Measurements from ENCODE around the gene PACSIN3. TPM values are rescaled to one million over a fixed set of nuclear protein-coding genes. Genes with fewer than 3 reads are reported as not detected.
"Not testable (repeated sequence)": the region's sequence is repeated elsewhere in the genome, so short reads cannot be mapped to it uniquely, and the experiment has no call there.

The PACSIN3 gene
- total RNA-seq, 1 experiment from 2014 or later: 63.1 TPM

GRCh38 chr11:47201015-47201414 lies 14.8 kb upstream of the PACSIN3 start:
- Histone ChIP-seq H4K20me1 (ENCODE audit: insufficient read depth) (no peaks in the 10 kb centered on the region), H3K9me3 (ENCODE audit: control insufficient read depth in 1 of 2, insufficient read depth in 1 of 2, low read depth in 1 of 2, low read length in 2 of 2) (no peaks in the 10 kb centered on the region), H3K27me3 (ENCODE audit: insufficient read depth, low read length) (no peaks in the 10 kb centered on the region), H3K4me2 (ENCODE audit: low read length) (no peak overlapping the region), H3K9ac (ENCODE audit: low read length) (no peak overlapping the region), H3K9me2 (ENCODE audit: insufficient read depth) (no peaks in the 10 kb centered on the region), H2AFZ (ENCODE audit: low read depth, low read length, poor library complexity, severe bottlenecking) (no peak overlapping the region), H3K79me2 (ENCODE audit: insufficient read depth, low read length) (no peaks in the 10 kb centered on the region), H3K36me3 (ENCODE audit: control insufficient read depth in 1 of 2, insufficient read depth in 2 of 2, low read length in 2 of 2) (no peaks in the 10 kb centered on the region), H3K27ac (ENCODE audit: low read depth, low read length) (no peak overlapping the region), H3K4me3 (replicated peaks in 1 of 2; ENCODE audit: low read depth in 1 of 2, low read length in 2 of 2) (no peak overlapping the region), H3K4me1 (ENCODE audit: control insufficient read depth in 1 of 2, insufficient read depth in 2 of 2, low read length in 2 of 2) (peaks cover 0 to 6% of the 10 kb centered on the region in 2 experiments; a peak in 2 of 4 replicates)
- DNase-seq (ENCODE audit: low read depth, low spot score) (no peak), ATAC-seq (no peak)
- intact Hi-C loops (cut with micrococcal nuclease): no loop called here
- TF ChIP-seq SP1 (IDR thresholded peaks at IDR 0.05; ENCODE audit: low read depth): no peak
- TF ChIP-seq EZH2 (IDR thresholded peaks at IDR 0.05): no peak
- no peak for TF ChIP-seq POLR2AphosphoS5 (IDR thresholded peaks at IDR 0.05; ENCODE audit: low read depth, low read length)
- TF ChIP-seq CEBPB (IDR thresholded peaks at IDR 0.05; ENCODE audit: low read depth): no peak
- TF ChIP-seq RAD21 (IDR thresholded peaks at IDR 0.05; ENCODE audit: low read depth): no peak
- TF ChIP-seq MAX (IDR thresholded peaks at IDR 0.05): no peak
- no peak for TF ChIP-seq SIN3A (IDR thresholded peaks at IDR 0.05; ENCODE audit: low read depth)
- TF ChIP-seq ELF1 (IDR thresholded peaks at IDR 0.05; ENCODE audit: borderline replicate concordance, low read depth): no peak
- ChIA-PET CTCF (no interaction called here), RAD21 (ENCODE audit: low non-redundant PET in 1 of 2, low total read pairs in 2 of 2, uncharacterized antibody in 2 of 2, unreplicated experiment in 2 of 2) (no interaction called here), POLR2A (no interaction called here)
- BruUV-seq (replicated peaks): no TSS peak

- POLR2A ChIA-PET: interaction anchor here (1.1 kb wide), 1 partner anchor 13 kb away, joined by 3 read pairs; no protein-coding TSS in a partner anchor
- BruUV-seq (replicated peaks): not testable (repeated sequence)
These were observed 11.9 kb upstream of the PACSIN3 start for GRCh38 chr11:47198161-47198560.

More at GRCh38 chr11:47198161-47198560, 11.9 kb upstream of the PACSIN3 start:
- H2AFZ ChIP-seq (ENCODE audit: low read depth, low read length, poor library complexity, severe bottlenecking); H3K4me3 ChIP-seq (replicated peaks in 1 of 2; ENCODE audit: low read depth in 1 of 2, low read length in 2 of 2); CTCF ChIA-PET; H3K79me2 ChIP-seq (ENCODE audit: insufficient read depth, low read length); intact Hi-C loops (cut with micrococcal nuclease); H3K27me3 ChIP-seq (ENCODE audit: insufficient read depth, low read length); DNase-seq (ENCODE audit: low read depth, low spot score); H3K27ac ChIP-seq (ENCODE audit: low read depth, low read length); ATAC-seq; H3K9ac ChIP-seq (ENCODE audit: low read length); RAD21 ChIA-PET (ENCODE audit: low non-redundant PET in 1 of 2, low total read pairs in 2 of 2, uncharacterized antibody in 2 of 2, unreplicated experiment in 2 of 2); H4K20me1 ChIP-seq (ENCODE audit: insufficient read depth); H3K9me2 ChIP-seq (ENCODE audit: insufficient read depth); H3K4me2 ChIP-seq (ENCODE audit: low read length); H3K9me3 ChIP-seq (ENCODE audit: control insufficient read depth in 1 of 2, insufficient read depth in 1 of 2, low read depth in 1 of 2, low read length in 2 of 2); H3K36me3 ChIP-seq (ENCODE audit: control insufficient read depth in 1 of 2, insufficient read depth in 2 of 2, low read length in 2 of 2): not testable (repeated sequence)
- H3K4me1 ChIP-seq (ENCODE audit: control insufficient read depth in 1 of 2, insufficient read depth in 2 of 2, low read length in 2 of 2): peaks cover 6 to 13% of the 10 kb centered on the region in 2 experiments; a peak in 2 of 4 replicates

Measured in HCT116 (cell line).